RWPE2 (cell line): ENCODE results near the gene SLC1A4.

Experiments
- ATAC-seq: fragments of 200-7000 bp; cut with Tn5 transposase; 3 replicates; pipeline ENCODE4 v1.9.1; 2021; ENCODE audit warnings: low read depth
- DNase-seq: peaks from one replicate; pipeline ENCODE4 v3.0.0-alpha.2; 2020; ENCODE audit warnings: low spot score
- H3K27ac ChIP-seq: fragments of 450-650 bp; 2 replicates; pipeline ENCODE4 v1.5.1; 2017; ENCODE audit warnings: mild to moderate bottlenecking; ENCODE audit not compliant: poor library complexity, severe bottlenecking
- H3K27me3 ChIP-seq: fragments of 250-450 bp; sonication (Bioruptor Pico); 2 replicates; pipeline ENCODE4 v1.5.1; 2021; ENCODE audit warnings: mild to moderate bottlenecking, moderate library complexity; ENCODE audit not compliant: insufficient read depth, poor library complexity, severe bottlenecking
- H3K36me3 ChIP-seq: fragments of 250-450 bp; sonication (Bioruptor Pico); 2 replicates; pipeline ENCODE4 v1.5.1; 2020; ENCODE audit warnings: low read depth, mild to moderate bottlenecking, moderate library complexity
- H3K4me1 ChIP-seq: fragments of 250-450 bp; sonication (Bioruptor Pico); 2 replicates; pipeline ENCODE4 v1.5.1; 2021; ENCODE audit warnings: mild to moderate bottlenecking, moderate library complexity; ENCODE audit not compliant: insufficient read depth, poor library complexity, severe bottlenecking
- H3K4me3 ChIP-seq: fragments of 250-450 bp; sonication (Bioruptor Pico); 2 replicates; pipeline ENCODE4 v1.5.1; 2021; ENCODE audit warnings: mild to moderate bottlenecking, moderate library complexity; ENCODE audit not compliant: severe bottlenecking
- H3K9me3 ChIP-seq: fragments of 250-450 bp; sonication (Bioruptor Pico); 2 replicates; pipeline ENCODE4 v1.5.1; 2021; ENCODE audit warnings: mild to moderate bottlenecking, moderate library complexity; ENCODE audit not compliant: severe bottlenecking
- TF ChIP-seq, protein P1 (sequence below): fragments of 450-650 bp; IDR thresholded peaks from one replicate; pipeline ENCODE4 v1.5.1; 2017; ENCODE audit warnings: mild to moderate bottlenecking, moderate library complexity; ENCODE audit not compliant: poor library complexity, severe bottlenecking

Gene SLC1A4

DNA sequence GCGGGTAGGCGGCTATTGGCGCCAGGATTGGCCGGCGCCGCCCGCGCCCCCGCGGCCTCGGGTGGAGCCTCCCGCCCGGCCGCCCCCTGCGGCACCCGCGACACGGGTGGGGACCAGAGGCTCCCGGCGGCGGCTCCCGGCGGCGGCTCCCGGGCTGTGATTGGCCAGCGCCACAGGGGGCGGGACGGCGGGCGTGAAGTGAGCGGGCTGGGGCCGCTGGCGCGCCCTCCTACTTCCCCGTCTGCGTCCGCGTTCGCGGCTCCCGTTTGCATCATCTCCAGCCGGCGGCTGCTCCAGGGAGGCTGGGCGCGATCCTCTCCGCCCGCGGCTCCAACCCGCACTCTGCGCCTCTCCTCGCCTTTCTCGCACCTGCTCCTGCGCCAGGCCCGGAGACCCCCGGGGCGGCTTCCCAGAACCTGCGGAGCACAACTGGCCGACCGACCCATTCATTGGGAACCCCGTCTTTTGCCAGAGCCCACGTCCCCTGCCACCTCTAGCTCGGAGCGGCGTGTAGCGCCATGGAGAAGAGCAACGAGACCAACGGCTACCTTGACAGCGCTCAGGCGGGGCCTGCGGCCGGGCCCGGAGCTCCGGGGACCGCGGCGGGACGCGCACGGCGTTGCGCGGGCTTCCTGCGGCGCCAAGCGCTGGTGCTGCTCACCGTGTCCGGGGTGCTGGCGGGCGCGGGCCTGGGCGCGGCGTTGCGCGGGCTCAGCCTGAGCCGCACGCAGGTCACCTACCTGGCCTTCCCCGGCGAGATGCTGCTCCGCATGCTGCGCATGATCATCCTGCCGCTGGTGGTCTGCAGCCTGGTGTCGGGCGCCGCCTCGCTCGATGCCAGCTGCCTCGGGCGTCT is at the start of gene SLC1A4:
SLC1A4 (plus strand) TSS at position 274 of the 856 bp plus-strand sequence; CDS start at position 519, 245 bp downstream.
- Histone ChIP-seq H3K9me3 (no peaks in the 10 kb centered on the region), H3K36me3 (no peaks in the 10 kb centered on the region), H3K4me1 (peaks cover 6% of the 10 kb centered on the region), H3K27ac (peak within 1 kb of the TSS; percentile 50), H3K27me3 (no peaks in the 10 kb centered on the region), H3K4me3 (peak within 1 kb of the TSS; percentile 52)
- TF ChIP-seq, protein P1, sequence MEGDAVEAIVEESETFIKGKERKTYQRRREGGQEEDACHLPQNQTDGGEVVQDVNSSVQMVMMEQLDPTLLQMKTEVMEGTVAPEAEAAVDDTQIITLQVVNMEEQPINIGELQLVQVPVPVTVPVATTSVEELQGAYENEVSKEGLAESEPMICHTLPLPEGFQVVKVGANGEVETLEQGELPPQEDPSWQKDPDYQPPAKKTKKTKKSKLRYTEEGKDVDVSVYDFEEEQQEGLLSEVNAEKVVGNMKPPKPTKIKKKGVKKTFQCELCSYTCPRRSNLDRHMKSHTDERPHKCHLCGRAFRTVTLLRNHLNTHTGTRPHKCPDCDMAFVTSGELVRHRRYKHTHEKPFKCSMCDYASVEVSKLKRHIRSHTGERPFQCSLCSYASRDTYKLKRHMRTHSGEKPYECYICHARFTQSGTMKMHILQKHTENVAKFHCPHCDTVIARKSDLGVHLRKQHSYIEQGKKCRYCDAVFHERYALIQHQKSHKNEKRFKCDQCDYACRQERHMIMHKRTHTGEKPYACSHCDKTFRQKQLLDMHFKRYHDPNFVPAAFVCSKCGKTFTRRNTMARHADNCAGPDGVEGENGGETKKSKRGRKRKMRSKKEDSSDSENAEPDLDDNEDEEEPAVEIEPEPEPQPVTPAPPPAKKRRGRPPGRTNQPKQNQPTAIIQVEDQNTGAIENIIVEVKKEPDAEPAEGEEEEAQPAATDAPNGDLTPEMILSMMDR, result no peak
- peak; percentile 81 for DNase-seq
- peak; percentile 74 for ATAC-seq

DNA sequence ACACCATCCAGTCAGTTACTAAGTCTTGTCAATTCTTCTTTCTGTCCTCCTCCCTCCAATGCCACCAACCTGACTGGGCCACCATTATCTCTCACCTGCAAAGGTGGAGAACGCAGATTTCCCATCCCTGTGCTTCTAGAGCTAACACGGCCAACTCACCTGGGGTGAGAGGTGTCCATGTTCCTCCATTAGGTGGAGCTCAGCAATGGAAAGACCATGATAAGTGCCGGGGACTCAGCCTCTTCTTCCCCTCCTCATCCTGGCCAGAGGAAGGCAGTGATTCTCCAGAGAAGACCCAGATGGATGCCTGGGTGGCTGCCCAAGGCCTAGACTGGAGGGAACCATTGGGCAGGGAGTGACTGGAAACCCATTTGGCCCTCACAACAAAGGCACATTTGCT is 48.1 kb upstream of the SLC1A4 start:
- no peak overlapping the region for H3K27ac ChIP-seq
- no peaks in the 10 kb centered on the region for H3K36me3 ChIP-seq
- H3K4me1 ChIP-seq, result peaks cover 7% of the 10 kb centered on the region
- ATAC-seq (no peak), DNase-seq (no peak)
- TF ChIP-seq, protein P1, result no peak
- no peaks in the 10 kb centered on the region for H3K27me3 ChIP-seq
- H3K4me3 ChIP-seq, result no peak overlapping the region
- H3K9me3 ChIP-seq, result no peaks in the 10 kb centered on the region

DNA sequence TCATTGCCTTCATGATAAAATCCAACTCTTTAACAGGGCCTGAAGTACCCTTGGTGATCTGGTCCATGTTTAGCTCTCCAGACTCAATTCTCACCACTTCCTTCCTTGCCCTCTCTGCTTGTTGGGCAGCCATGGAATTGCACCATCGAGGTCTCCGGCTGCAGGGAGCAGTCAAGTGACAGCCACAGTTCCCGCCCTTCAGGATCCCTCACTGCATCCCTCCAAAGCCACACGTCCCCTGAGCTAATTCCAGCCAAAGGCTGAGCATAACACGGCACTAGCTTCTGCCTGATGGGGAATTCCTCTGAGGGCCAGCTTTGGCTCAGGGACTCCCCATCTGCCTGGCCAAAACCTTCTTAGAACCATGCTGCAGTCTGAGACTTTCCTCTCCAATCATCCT is 47.4 kb upstream of the SLC1A4 start:
- ATAC-seq (no peak), DNase-seq (no peak)
- Histone ChIP-seq H3K36me3 (no peaks in the 10 kb centered on the region), H3K27me3 (no peaks in the 10 kb centered on the region), H3K9me3 (no peaks in the 10 kb centered on the region), H3K4me3 (no peak overlapping the region), H3K4me1 (peaks cover 7% of the 10 kb centered on the region), H3K27ac (no peak overlapping the region)
- TF ChIP-seq, protein P1, result no peak

DNA sequence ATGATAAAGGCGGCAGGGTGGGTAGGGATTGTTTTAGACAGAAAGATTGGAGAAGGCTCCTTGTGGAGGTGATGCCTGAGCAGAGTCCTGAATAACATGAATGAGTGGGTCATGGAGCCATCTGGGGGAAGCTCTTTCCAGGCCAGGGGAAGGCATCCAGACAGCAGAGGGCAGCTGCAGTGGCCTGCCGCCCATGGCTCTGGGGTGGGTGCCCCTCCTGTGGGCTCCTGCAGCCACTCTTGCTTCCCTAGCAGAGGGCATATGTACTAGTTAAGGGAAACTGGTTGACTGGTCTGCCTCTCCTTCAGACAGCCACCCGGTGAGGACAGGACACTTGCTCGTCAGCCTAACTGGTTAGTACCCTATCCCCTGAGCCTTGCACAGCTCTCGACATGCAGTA is 46.5 kb upstream of the SLC1A4 start:
- H3K27ac ChIP-seq, result no peak overlapping the region
- peaks cover 7% of the 10 kb centered on the region for H3K4me1 ChIP-seq
- no peaks in the 10 kb centered on the region for H3K9me3 ChIP-seq
- DNase-seq (no peak), ATAC-seq (no peak)
- H3K36me3 ChIP-seq, result no peaks in the 10 kb centered on the region
- TF ChIP-seq, protein P1, result no peak
- H3K27me3 ChIP-seq, result no peaks in the 10 kb centered on the region
- no peak overlapping the region for H3K4me3 ChIP-seq
